Measurements from ENCODE around the gene WDR20. TPM values are rescaled to one million over a fixed set of nuclear protein-coding genes. Genes with fewer than 3 reads are reported as not detected.

The WDR20 gene
- total RNA-seq, 3 donors from 2014 or later (not counting 1 experiment from before 2014, with no cell fraction given) = 55.5 to 66.7 (median 62.2) TPM

GRCh38 chr14:102184316-102185035 is 44.8 kb downstream of the WDR20 start:
- Mint-ChIP-seq H3K36me3 (no peaks in the 10 kb centered on the region), H3K4me1 (peaks cover 60% of the 10 kb centered on the region in 2 donors), H3K27ac (no peak overlapping the region), H3K27me3 (ENCODE audit: low read depth in 2 of 2) (no peaks in the 10 kb centered on the region), H3K9me3 (no peaks in the 10 kb centered on the region), H3K4me3 (no peak overlapping the region)
- no peak for TF ChIP-seq CTCF (IDR thresholded peaks at IDR 0.05)
- ATAC-seq (no peak), DNase-seq (no peak)
- Histone ChIP-seq H3K9me3 (ENCODE audit: control insufficient read depth, insufficient read depth, low read length) (no peaks in the 10 kb centered on the region), H3K4me3 (ENCODE audit: low read length) (no peak overlapping the region), H3K36me3 (ENCODE audit: control insufficient read depth, insufficient read depth, low read length) (no peaks in the 10 kb centered on the region), H3K27me3 (ENCODE audit: control insufficient read depth, insufficient read depth, low read length) (no peaks in the 10 kb centered on the region), H3K27ac (ENCODE audit: low read length) (no peak overlapping the region), H3K4me1 (ENCODE audit: control insufficient read depth, insufficient read depth, low read length) (no peaks in the 10 kb centered on the region)
- WGBS (ENCODE audit: insufficient coverage) = 89% methylated on average over 14 of the region's 14 CpGs
- intact Hi-C loops (cut with micrococcal nuclease) = no loop called here

GRCh38 chr14:102185360-102185759 is 45.7 kb downstream of the WDR20 start:
- H3K4me1 ChIP-seq (ENCODE audit: control insufficient read depth, insufficient read depth, low read length) = no peaks in the 10 kb centered on the region
- H3K36me3 ChIP-seq (ENCODE audit: control insufficient read depth, insufficient read depth, low read length) = no peaks in the 10 kb centered on the region
- WGBS (ENCODE audit: insufficient coverage) = 96% methylated on average over 8 of the region's 8 CpGs
- H3K27ac Mint-ChIP-seq = no peak overlapping the region
- no peaks in the 10 kb centered on the region for H3K27me3 ChIP-seq (ENCODE audit: control insufficient read depth, insufficient read depth, low read length)
- no peak overlapping the region for H3K27ac ChIP-seq (ENCODE audit: low read length)
- no peaks in the 10 kb centered on the region for H3K9me3 ChIP-seq (ENCODE audit: control insufficient read depth, insufficient read depth, low read length)
- H3K9me3 Mint-ChIP-seq = no peaks in the 10 kb centered on the region
- DNase-seq = no peak
- intact Hi-C loops (cut with micrococcal nuclease) = no loop called here
- H3K27me3 Mint-ChIP-seq (ENCODE audit: low read depth in 2 of 2) = no peaks in the 10 kb centered on the region
- peaks cover 61 to 64% of the 10 kb centered on the region in 2 donors for H3K4me1 Mint-ChIP-seq
- H3K4me3 ChIP-seq (ENCODE audit: low read length) = no peak overlapping the region
- H3K4me3 Mint-ChIP-seq = no peak overlapping the region
- ATAC-seq = no peak
- TF ChIP-seq CTCF (IDR thresholded peaks at IDR 0.05) = no peak
- no peaks in the 10 kb centered on the region for H3K36me3 Mint-ChIP-seq

GRCh38 chr14:102187044-102187443 is 47.3 kb downstream of the WDR20 start:
- Histone ChIP-seq H3K4me3 (ENCODE audit: low read length) (no peak overlapping the region), H3K27ac (ENCODE audit: low read length) (no peak overlapping the region), H3K9me3 (ENCODE audit: control insufficient read depth, insufficient read depth, low read length) (no peaks in the 10 kb centered on the region), H3K4me1 (ENCODE audit: control insufficient read depth, insufficient read depth, low read length) (peaks cover 5% of the 10 kb centered on the region), H3K36me3 (ENCODE audit: control insufficient read depth, insufficient read depth, low read length) (no peaks in the 10 kb centered on the region), H3K27me3 (ENCODE audit: control insufficient read depth, insufficient read depth, low read length) (no peaks in the 10 kb centered on the region)
- Mint-ChIP-seq H3K27me3 (ENCODE audit: low read depth in 2 of 2) (no peaks in the 10 kb centered on the region), H3K9me3 (no peaks in the 10 kb centered on the region), H3K4me3 (no peak overlapping the region), H3K4me1 (peaks cover 45 to 54% of the 10 kb centered on the region in 2 donors), H3K27ac (peak overlapping the region in 1 of 2 donors; percentile 69), H3K36me3 (no peaks in the 10 kb centered on the region)
- ATAC-seq (no peak), DNase-seq (no peak)
- intact Hi-C loops (cut with micrococcal nuclease) = no loop called here
- WGBS (ENCODE audit: insufficient coverage) = 80% methylated on average over 3 of the region's 3 CpGs
- TF ChIP-seq CTCF (IDR thresholded peaks at IDR 0.05) = no peak

GRCh38 chr14:102187568-102188001 is 47.9 kb downstream of the WDR20 start:
- H3K27me3 ChIP-seq (ENCODE audit: control insufficient read depth, insufficient read depth, low read length) = no peaks in the 10 kb centered on the region
- no peak overlapping the region for H3K4me3 Mint-ChIP-seq
- TF ChIP-seq CTCF (IDR thresholded peaks at IDR 0.05) = no peak
- 95% methylated on average over 4 of the region's 4 CpGs for WGBS (ENCODE audit: insufficient coverage)
- no peak overlapping the region for H3K4me3 ChIP-seq (ENCODE audit: low read length)
- ATAC-seq (no peak), DNase-seq (no peak)
- peak overlapping the region in 1 of 2 donors; percentile 69 for H3K27ac Mint-ChIP-seq
- no peaks in the 10 kb centered on the region for H3K9me3 Mint-ChIP-seq
- no peak overlapping the region for H3K27ac ChIP-seq (ENCODE audit: low read length)
- no peaks in the 10 kb centered on the region for H3K27me3 Mint-ChIP-seq (ENCODE audit: low read depth in 2 of 2)
- peaks cover 5% of the 10 kb centered on the region for H3K4me1 ChIP-seq (ENCODE audit: control insufficient read depth, insufficient read depth, low read length)
- no peaks in the 10 kb centered on the region for H3K36me3 Mint-ChIP-seq
- H3K36me3 ChIP-seq (ENCODE audit: control insufficient read depth, insufficient read depth, low read length) = no peaks in the 10 kb centered on the region
- no peaks in the 10 kb centered on the region for H3K9me3 ChIP-seq (ENCODE audit: control insufficient read depth, insufficient read depth, low read length)
- intact Hi-C loops (cut with micrococcal nuclease) = no loop called here
- peaks cover 41 to 50% of the 10 kb centered on the region in 2 donors for H3K4me1 Mint-ChIP-seq

Measured in natural killer cell (primary cell).